GF-D8 (cell line): ENCODE measurements around the gene USE1.

Experiments used
- DNase-seq: peaks from one replicate; lab custom pipeline; 2025; lab: John Stamatoyannopoulos, UW

Gene USE1

GRCh38 chr19:17259118-17259780 lies 44.1 kb downstream of the USE1 start:
- no peak for DNase-seq

DNA sequence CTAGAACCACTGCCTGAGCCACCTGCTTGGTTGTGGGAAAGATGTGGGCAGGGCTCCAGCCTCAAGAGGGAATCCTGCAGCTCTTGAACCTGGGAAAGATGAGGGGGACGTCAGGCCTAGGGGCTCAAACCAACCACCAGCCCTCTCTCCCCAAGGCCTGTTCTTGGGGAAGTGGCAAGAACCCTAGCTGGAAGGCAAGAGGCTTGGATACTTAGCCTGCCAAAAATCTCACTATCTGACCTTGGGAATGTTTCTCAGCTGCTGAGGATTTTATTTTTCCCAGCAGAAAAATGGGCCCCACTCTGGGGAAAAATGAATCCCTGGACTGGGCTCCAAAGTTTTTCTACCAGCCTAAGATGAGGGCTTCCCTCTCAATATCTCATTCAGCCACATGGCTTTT lies 44.8 kb downstream of the USE1 start:
- DNase-seq = no peak

- DNase-seq = peak; percentile 63
These were observed 45.7 kb downstream of the USE1 start for GRCh38 chr19:17260842-17261325.

DNA sequence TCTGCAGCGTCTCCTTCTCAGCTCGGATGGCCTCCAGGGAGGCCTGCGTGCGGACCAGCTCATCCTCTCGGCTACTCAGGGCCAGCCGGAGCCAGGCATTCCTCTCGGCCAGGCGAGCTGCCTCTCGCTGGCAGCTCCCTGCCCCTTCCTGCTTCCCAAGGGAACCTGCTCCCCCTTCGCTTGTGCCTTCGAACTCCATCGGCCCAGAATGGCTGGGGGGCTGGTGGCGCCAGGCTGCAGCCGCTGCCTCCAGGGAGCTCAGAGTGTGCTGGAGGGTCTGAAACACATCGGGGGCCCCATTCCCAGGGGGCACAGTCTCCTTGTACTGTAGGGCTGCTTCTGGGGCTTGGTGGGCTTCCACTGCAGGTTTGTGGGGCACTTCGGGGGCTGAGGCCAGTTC lies 47.4 kb downstream of the USE1 start:
- DNase-seq = no peak

DNA sequence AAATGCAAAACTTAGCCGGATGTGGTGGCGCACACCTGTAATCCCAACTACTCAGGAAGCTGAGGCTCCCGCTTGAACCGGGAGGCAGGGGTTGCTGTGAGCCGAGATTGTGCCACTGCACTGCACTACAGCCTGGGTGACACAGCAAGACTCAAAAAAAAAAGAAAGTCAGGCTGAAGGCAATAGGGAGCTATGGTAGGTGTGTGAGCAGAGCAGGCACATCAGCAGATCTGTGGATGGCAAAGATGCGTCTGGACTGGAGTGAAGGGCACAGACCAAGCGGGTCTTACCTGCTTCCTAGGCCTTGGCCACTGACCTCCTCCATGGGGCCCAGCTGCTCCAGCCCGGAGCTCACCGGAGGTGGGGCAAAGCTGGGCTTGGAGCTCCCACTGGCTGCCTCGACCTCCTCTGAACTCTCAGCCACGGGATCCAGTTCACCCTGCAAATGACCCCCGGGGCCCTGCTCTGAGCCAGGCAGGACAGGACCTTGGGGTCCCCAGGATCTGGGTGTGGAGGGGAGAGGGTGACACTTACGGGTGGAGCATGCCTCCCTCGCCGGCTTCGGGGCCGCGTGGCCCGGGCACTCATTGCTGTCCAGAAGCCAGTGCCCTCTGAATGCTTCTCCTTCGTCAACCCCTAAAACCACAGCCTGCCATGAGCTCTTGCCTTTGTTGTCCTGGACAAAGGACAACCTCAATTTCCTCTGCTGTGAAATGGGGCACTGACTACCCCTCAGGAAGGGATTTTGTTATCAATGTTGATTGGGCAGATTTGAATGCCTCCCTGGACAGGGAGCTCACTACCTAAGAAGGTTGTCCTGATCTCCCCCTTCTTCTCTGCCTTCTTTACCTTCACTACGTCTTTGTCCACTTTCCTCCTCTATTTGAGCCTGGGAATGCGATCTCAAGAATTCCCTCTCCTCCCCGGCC lies 48.8 kb downstream of the USE1 start:
- DNase-seq = no peak

- no peak for DNase-seq
These were observed 49.5 kb downstream of the USE1 start, which contains the start of gene USHBP1 for GRCh38 chr19:17264641-17264979. Gene USHBP1 (minus strand): TSS chr19:17264745. CDS start chr19:17264299, 446 bp downstream.

DNA sequence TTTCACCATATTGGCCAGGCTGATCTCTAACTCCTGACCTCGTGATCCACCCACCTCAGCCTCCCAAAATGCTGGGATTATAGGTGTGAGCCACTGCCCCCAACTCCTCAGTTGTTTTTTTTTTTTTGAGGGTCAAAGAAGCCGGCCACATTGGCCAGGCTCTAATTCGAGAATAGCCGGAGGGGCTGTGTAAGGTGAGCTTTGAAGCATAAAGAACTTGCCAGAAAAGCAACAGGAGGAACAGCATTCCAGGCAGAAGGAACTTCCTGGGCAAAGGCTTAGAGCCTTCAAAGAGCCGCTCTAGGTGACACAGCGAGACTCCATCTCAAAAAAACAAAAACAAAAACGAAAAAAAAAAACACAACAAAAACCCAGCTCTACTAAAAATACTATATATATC lies 50.9 kb downstream of the USE1 start:
- DNase-seq = no peak

GRCh38 chr19:17266589-17266974 lies 51.4 kb downstream of the USE1 start:
- no peak for DNase-seq

DNA sequence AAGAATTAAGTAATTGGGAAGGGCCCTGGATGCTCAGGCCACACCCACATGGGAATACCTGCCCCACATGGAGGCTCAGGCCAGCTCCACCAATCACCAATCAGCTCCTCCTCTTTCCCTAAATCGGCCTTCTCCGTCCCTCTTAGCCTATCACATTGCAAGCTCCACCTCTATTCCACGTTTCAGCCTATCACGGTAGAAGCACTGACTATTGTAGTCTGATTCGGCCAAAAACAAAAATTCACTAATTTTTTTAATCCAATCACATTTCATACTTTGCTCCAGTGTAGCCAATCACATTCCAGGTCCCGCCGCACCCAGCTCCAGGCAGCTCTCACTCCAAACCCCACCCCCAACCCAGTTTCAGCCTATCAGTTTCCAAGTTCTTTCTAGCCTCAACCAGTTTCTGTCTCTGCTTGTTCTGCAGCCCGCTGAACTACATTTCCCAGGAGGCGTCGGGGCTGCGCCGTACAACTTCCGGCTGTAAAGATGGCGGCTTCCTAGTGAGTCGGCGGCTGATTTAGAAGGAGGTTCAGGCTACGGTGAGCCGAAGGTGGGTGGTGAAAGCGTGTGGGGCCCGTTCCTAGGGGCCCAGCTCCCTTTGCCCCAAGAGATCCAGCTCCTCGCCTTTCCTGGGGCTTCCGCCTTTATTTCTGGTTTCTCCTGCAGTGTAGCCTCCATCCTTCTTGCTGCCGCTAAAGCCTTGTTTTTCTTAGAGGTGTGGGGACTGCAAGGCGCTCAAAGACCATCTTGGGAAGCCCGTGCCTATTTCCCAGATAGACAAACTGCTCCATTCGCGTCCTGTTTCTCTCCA lies 52.0 kb downstream of the USE1 start, which contains the start of gene BABAM1:
Gene BABAM1, plus strand, starts transcription at position 469 of the 814 bp plus-strand sequence. CDS start 1,364 bp downstream, outside the sequence.
- peak; percentile 99 for DNase-seq

GRCh38 chr19:17268754-17269153 lies 53.6 kb downstream of the USE1 start:
- DNase-seq = no peak
